Effector memory CD4-positive, alpha-beta T cell (primary cell): ENCODE measurements around the gene CD248.
"Not testable (repeated sequence)": the region's sequence is repeated elsewhere in the genome, so short reads cannot be mapped to it uniquely, and the experiment has no call there.

ENCODE experiments used
- DNase-seq, 3 donors: peaks; one replicate each; pipeline ENCODE4 v3.0.0-alpha.2; 2020
- H3K27ac ChIP-seq: 2 replicates; pipeline ENCODE4 v1.7.0; 2013; ENCODE audit warnings: mild to moderate bottlenecking, low read length, moderate library complexity; ENCODE audit not compliant: insufficient read depth, poor library complexity, severe bottlenecking
- H3K27me3 ChIP-seq: replicated peaks from 2 replicates; pipeline ENCODE4 v1.7.0; 2013; ENCODE audit warnings: mild to moderate bottlenecking, low read length; ENCODE audit not compliant: insufficient read depth, control insufficient read depth, poor library complexity, severe bottlenecking
- H3K36me3 ChIP-seq: 2 replicates; pipeline ENCODE4 v1.7.0; 2013; ENCODE audit warnings: mild to moderate bottlenecking, low read length, moderate library complexity; ENCODE audit not compliant: control insufficient read depth, insufficient read depth
- H3K4me1 ChIP-seq: 2 replicates; pipeline ENCODE4 v1.7.0; 2013; ENCODE audit warnings: low read length, mild to moderate bottlenecking; ENCODE audit not compliant: control insufficient read depth, insufficient read depth, poor library complexity, severe bottlenecking
- H3K4me3 ChIP-seq: 2 replicates; pipeline ENCODE4 v1.7.0; 2013; ENCODE audit warnings: low read length, low read depth, mild to moderate bottlenecking; ENCODE audit not compliant: insufficient read depth, poor library complexity, severe bottlenecking
- H3K9me3 ChIP-seq: 2 replicates; pipeline ENCODE4 v1.7.0; 2013; ENCODE audit warnings: mild to moderate bottlenecking, low read length, moderate library complexity; ENCODE audit not compliant: control insufficient read depth

Gene CD248

DNA sequence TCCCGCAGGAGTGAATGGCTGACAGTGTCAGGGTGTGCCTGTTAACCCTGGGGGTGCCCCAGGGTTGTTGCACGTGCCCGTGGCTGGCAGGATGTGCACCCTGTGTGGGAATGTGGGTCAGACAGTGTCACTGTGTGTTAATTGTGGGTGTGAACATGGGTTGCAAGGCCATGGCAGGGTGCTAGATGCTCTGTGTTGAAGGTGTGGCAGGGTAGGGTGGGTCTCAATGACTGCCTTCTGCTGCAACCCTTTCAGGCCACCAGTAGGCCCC lies 11.1 kb upstream of the CD248 start:
- DNase-seq, result peak in 1 of 3 donors; percentile 35
- Histone ChIP-seq H3K4me3 (no peak overlapping the region), H3K4me1 (peaks cover 27% of the 10 kb centered on the region), H3K27ac (no peak overlapping the region), H3K27me3 (no peaks in the 10 kb centered on the region), H3K9me3 (no peaks in the 10 kb centered on the region), H3K36me3 (no peaks in the 10 kb centered on the region)

DNA sequence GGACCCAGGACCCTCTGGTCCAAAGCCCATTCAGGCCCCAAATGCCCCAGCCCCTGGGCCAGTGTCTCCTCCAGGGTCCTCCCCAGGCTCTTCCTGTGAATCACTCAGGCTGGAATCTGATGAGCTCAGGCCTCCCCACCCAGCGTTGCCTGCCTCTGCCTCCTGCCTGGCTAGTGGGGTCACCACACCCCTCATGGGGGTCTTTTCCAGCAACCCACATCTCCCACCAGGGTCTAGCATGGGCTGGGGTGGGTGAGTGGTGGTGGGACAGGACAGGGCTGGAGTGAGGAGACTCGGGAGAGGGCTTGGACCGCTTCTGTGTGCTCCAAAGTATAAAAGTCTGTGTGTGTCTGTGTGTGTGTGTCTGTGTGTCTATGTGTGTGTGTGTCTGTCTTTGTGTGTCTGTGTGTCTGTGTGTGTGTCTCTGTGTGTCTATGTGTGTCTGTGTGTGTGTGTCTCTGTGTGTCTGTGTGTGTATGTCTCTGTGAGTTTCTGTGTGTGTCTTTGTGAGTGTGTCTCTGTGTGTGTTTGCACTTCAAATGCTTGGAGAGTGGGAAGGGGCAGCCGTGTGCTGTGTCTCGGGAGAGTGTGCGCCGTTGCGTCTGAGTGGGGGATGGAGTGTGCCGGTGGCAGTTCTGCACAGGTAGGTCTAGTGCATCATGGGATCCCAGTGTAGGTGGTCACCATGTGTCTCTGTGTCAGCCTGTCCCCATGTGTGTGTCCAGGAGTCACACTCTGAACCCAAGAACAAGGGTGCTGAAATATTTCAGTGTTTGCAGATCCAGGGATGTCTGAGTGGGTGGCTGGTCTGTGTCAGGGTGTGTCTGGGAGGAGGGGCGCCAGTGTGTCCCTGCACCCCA lies 10.6 kb upstream of the CD248 start:
- Histone ChIP-seq H3K4me3 (no peak overlapping the region), H3K36me3 (no peaks in the 10 kb centered on the region), H3K27ac (no peak overlapping the region), H3K4me1 (peaks cover 27% of the 10 kb centered on the region), H3K9me3 (no peaks in the 10 kb centered on the region), H3K27me3 (no peaks in the 10 kb centered on the region)
- no peak for DNase-seq

DNA sequence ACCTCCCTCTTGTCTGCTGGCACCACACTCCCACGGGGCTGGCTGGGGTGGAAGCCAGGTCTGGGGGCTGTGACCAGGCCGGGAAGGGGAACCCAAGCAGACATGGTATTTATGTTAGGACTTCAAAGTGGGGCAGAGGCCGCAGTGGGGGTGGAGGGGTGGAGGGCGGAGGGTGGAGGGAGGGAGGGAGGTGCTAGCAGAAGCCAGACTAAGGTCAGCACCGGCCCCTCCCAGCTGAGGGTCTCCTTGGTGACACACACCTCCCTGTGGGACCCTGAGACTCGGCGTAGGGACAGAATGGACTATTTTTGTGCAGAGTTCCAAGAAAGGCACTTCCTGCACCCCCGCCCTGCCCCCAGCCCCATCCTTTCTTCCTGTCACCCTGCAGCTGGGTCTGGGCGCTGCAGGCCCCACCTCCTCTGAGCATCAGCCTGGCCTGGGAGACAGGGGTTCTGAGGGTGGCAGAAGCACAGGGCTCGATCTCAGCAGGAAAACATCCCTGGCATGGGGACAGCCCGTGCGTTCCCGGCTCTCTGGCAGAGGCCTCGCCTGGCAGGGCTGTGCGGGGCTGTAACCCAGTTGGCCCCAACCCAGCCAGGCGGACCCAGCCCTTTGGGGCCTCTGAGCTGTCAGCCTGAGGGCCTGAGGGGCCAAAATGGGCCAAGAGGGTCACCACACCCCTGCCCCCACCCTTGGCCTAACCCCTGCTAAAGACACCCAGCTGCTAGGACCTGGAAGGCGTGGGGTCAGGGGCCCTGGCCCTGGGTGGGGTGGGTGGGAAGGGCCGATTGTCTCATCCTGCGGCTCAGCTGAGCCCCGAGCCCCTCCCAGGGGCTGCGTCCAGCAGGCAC lies 9.6 kb upstream of the CD248 start:
- H3K4me3 ChIP-seq, result no peak overlapping the region
- no peaks in the 10 kb centered on the region for H3K9me3 ChIP-seq
- no peaks in the 10 kb centered on the region for H3K27me3 ChIP-seq
- no peak for DNase-seq
- peaks cover 27% of the 10 kb centered on the region for H3K4me1 ChIP-seq
- no peaks in the 10 kb centered on the region for H3K36me3 ChIP-seq
- peak overlapping the region; percentile 24 for H3K27ac ChIP-seq

DNA sequence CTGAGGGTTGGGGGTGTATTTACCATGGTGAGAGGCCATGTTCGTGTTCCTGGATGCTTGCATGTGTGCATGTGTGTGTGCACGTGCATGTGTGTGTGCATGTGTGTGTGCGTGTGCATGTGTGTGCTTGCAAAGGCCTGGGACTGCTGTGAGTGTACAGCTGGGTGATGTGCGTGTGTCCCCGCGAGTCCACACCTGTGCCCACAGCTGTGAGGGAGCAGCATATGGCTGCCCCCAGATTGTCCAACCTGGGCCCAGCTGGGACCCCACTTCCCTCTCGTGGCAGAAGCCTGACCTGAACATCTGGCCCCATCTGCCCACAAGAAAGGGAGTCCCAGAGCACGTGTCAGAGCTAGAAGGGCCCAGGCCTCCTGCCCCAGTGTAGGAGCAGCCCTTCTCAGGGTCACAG lies 8.4 kb upstream of the CD248 start:
- peaks cover 27% of the 10 kb centered on the region for H3K4me1 ChIP-seq
- no peak overlapping the region for H3K4me3 ChIP-seq
- H3K9me3 ChIP-seq, result no peaks in the 10 kb centered on the region
- DNase-seq, result no peak
- no peak overlapping the region for H3K27ac ChIP-seq
- no peaks in the 10 kb centered on the region for H3K36me3 ChIP-seq
- no peaks in the 10 kb centered on the region for H3K27me3 ChIP-seq

DNA sequence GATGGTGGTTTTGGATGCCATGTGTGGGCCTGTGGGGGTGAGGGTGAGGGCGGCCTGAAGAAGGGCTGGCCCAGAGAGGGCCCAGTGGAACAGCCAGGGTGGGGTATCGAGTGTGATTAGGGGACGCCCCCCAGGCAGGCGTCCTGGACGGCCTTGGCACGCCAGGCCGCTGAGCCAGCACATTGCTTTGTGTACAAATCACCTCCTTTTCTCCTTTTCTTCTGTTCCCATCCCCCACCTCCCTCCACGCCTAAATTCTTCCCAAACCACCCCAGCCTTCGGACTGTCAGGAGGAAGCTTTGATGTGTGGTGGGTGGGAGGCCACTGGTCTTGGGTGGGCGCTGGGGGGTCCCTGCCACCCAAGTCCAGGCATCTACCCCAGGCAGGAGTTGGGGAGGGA lies 7.8 kb upstream of the CD248 start:
- no peaks in the 10 kb centered on the region for H3K27me3 ChIP-seq
- H3K27ac ChIP-seq, result no peak overlapping the region
- no peak overlapping the region for H3K4me3 ChIP-seq
- peaks cover 27% of the 10 kb centered on the region for H3K4me1 ChIP-seq
- no peaks in the 10 kb centered on the region for H3K9me3 ChIP-seq
- DNase-seq, result no peak
- no peaks in the 10 kb centered on the region for H3K36me3 ChIP-seq

DNA sequence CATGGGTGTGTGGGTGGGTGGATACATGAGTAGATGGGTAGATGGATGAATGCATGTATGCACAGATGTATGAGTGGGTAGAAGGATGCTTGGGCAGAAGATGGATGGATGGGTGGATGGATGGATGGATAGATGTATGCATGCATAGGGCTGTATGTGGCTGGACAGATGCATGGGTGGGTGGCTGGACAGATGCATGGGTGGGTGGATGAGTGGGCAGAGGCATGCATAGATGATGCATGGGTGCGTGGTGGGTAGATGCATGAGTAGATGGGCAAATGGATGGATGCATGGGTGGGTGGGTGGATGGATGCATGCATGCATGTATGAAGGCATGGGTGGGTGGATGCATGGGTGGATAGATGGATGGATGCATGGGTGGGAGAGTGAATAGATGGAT lies 6.8 kb upstream of the CD248 start:
- H3K4me3 ChIP-seq, result no peak overlapping the region
- no peaks in the 10 kb centered on the region for H3K9me3 ChIP-seq
- H3K27me3 ChIP-seq, result no peaks in the 10 kb centered on the region
- DNase-seq, result no peak
- H3K27ac ChIP-seq, result no peak overlapping the region
- peaks cover 30% of the 10 kb centered on the region for H3K4me1 ChIP-seq
- no peaks in the 10 kb centered on the region for H3K36me3 ChIP-seq

DNA sequence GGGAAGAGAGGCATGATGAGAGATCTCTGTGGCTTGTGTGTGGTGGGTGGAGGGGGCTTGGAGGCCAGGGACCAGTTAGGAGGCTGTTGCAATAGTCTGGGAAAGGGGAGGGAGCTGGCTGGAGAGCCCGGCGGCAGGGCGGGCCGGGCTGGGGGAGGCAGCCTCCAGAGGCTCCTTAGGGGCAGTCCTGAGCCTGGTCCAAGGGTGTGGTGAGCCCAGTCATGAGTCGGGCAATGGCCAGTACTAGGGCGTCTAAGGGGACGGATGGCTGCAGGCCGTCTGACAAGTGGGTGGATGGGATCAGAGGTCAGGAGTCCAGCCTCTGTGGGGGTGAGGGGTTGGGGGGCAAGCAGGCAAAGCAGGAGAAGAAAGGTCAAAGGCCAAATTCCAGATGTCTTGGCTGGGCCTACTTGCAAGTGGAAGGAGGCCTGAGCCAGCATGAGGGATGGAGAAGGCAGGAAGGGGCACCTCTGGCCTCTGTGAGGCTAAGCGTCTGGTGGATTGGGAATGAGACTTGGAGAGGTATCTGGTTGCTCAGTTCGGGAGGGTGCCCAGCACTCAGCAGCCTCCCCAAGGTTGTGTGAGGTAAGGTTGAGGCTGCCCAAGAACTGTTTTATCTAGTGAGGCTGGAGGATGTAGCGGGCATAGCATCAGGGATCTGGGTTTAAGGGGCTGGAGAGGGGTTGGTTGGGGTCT lies 6.0 kb upstream of the CD248 start:
- Histone ChIP-seq H3K4me1 (peaks cover 30% of the 10 kb centered on the region), H3K36me3 (no peaks in the 10 kb centered on the region), H3K9me3 (no peaks in the 10 kb centered on the region), H3K27me3 (no peaks in the 10 kb centered on the region), H3K4me3 (no peak overlapping the region), H3K27ac (no peak overlapping the region)
- no peak for DNase-seq

DNA sequence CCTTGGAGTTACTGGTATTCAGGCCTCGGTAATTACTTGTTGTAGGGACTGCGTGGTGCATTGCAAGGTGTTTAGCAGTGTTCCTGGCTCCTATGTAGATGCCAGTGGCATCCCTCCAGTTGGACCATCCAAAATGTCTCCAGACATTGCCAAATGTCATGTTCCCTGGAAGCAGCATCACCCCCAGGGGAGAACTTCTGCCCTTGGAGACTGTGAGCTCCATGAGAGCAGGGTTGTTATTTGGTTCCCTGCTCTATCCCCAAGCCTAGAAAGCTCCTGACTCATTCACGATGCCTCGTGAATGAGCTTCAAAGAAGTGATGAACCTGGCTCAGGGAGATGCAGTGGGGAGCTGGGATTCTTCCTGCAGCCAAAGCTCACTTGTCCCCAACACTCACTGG lies 4.8 kb upstream of the CD248 start:
- no peak for DNase-seq
- Histone ChIP-seq H3K27ac (no peak overlapping the region), H3K27me3 (no peaks in the 10 kb centered on the region), H3K36me3 (no peaks in the 10 kb centered on the region), H3K4me3 (no peak overlapping the region), H3K4me1 (peaks cover 27% of the 10 kb centered on the region), H3K9me3 (no peaks in the 10 kb centered on the region)

DNA sequence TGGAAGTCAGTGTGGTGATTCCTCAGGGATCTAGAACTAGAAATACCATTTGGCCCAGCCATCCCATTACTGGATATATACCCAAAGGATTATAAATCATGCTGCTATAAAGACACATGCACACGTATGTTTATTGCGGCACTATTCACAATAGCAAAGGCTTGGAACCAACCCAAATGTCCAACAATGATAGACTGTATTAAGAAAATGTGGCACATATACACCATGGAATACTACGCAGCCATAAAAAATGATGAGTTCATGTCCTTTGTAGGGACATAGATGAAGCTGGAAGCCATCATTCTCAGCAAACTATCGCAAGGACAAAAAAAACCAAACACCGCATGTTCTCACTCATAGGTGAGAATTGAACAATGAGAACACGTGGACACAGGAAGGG lies 3.9 kb upstream of the CD248 start:
- not testable (repeated sequence) for H3K4me3 ChIP-seq, H3K9me3 ChIP-seq, DNase-seq, H3K27me3 ChIP-seq, H3K27ac ChIP-seq, H3K36me3 ChIP-seq
- H3K4me1 ChIP-seq, result peaks cover 20% of the 10 kb centered on the region

DNA sequence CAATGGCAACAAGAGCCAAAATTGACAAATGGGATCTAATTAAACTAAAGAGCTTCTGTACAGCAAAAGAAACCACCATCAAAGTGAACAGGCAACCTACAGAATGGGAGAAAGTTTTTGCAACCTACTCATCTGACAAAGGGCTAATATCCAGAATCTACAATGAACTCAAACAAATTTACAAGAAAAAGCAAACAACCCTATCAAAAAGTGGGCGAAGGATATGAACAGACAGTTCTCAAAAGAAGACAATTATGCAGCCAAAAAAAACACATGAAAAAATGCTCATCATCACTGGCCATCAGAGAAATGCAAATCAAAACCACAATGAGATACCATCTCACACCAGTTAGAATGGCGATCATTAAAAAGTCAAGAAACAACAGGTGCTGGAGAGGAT lies 3.4 kb upstream of the CD248 start:
- H3K4me1 ChIP-seq, result peaks cover 20% of the 10 kb centered on the region
- H3K9me3 ChIP-seq, H3K27me3 ChIP-seq, H3K36me3 ChIP-seq, H3K4me3 ChIP-seq, DNase-seq, H3K27ac ChIP-seq: not testable (repeated sequence)
